ENCODE results near the gene C21orf58. TPM values are rescaled to one million over a fixed set of nuclear protein-coding genes. Genes with fewer than 3 reads are reported as not detected.

Gene C21orf58
- total RNA-seq: 0.68 and 1.2 TPM in 2 replicates

DNA sequence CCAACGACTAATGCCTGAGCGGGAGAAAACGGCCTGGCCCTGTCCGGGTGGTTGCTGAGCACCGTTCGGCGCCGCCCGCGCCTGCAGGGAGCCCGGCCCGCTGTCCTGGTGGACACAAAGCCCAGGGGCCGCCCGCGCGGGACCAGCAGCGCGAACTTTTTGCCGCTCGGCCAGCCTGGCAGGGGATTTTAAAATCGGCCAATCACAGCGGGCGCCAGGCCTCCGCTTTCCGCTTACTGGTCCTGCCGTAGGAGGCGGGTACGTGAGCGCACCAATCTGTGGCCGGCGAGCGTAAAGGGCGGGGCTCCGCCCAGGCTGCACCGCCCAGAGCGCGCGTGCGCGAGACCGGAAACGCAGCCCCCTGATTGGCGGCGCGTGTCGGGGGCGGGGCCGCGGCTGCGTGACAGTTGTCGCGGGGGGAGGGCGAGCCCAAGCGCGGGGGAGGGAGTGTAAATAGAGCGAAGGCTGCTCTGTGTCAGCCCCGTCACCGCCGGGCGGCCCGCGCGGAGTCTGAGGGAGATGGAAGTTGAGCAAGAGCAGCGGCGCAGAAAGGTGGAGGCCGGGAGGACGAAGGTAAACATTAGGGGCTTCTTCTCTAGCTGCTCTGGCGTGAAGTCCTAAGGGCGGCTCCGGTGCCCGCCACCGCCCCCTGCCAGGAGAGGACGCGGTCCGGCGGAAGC lies at the start of gene C21orf58, which contains the start of gene PCNT:
Gene C21orf58, minus strand, starts transcription at position 161 of the 680 bp plus-strand sequence. CDS start 1,132 bp downstream, outside the sequence.
Gene PCNT, plus strand, starts transcription at position 447 of the 680 bp plus-strand sequence. Its CDS starts 73 bp downstream, at position 520.

GRCh38 chr21:46285761-46286647 lies 37.7 kb downstream of the C21orf58 start, which contains the start of gene YBEY:
Gene YBEY, plus strand, starts transcription at chr21:46286342. Its CDS starts 572 bp downstream, at chr21:46286914.

GRCh38 chr21:46285206-46285661 lies 38.4 kb downstream of the C21orf58 start, which contains the start of gene MCM3AP:
Gene MCM3AP, minus strand, starts transcription at chr21:46285611. Its CDS starts 325 bp downstream, at chr21:46285286.

Other genes with a start within 250 kb of the C21orf58 start
- gene COL6A2, start 225.8 kb downstream of the C21orf58 start, total RNA-seq: 0.34 and 0.64 TPM in 2 replicates
- gene FTCD, start 168.3 kb downstream of the C21orf58 start, total RNA-seq: 0.14 TPM in 1 of 2 replicates, not detected in the other
- gene SPATC1L, start 139.4 kb downstream of the C21orf58 start, total RNA-seq: 6.6 TPM in 1 of 2 replicates, not detected in the other
- gene LSS, start 95.1 kb downstream of the C21orf58 start, total RNA-seq: 36.6 and 66.9 TPM in 2 replicates
- gene MCM3AP, start 38.3 kb downstream of the C21orf58 start, total RNA-seq: 90.7 and 91.9 TPM in 2 replicates
- 6.9 and 17.1 TPM in 2 replicates for gene YBEY, start 37.5 kb downstream of the C21orf58 start, total RNA-seq
- 12.6 and 25.5 TPM in 2 replicates for gene PCNT, start 286 bp upstream of the C21orf58 start, total RNA-seq
- gene DIP2A, start 135.0 kb upstream of the C21orf58 start, total RNA-seq: 25.6 and 34.5 TPM in 2 replicates